ENCODE data around the gene GNRH2. TPM values are rescaled to one million over a fixed set of nuclear protein-coding genes. Genes with fewer than 3 reads are reported as not detected.
"Not testable (repeated sequence)": the region's sequence is repeated elsewhere in the genome, so short reads cannot be mapped to it uniquely, and the experiment has no call there.

GNRH2 gene
- total and polyA plus RNA-seq, 8 donors: not detected

- ATAC-seq (no peak), DNase-seq (no peak), FAIRE-seq (no peak)
- H3K4me3 ChIP-seq: no peak overlapping the region
- intact Hi-C loops (cut with DNase I): no loop called here
- no peak overlapping the region for H3K27ac ChIP-seq
- no peaks in the 10 kb centered on the region for H3K9me3 ChIP-seq
- no peaks in the 10 kb centered on the region for H3K4me1 ChIP-seq
- 90 to 91% methylated on average over 1 of the region's 1 CpG for WGBS, 2 donors
- H3K36me3 ChIP-seq: no peaks in the 10 kb centered on the region
- no peak for TF ChIP-seq CTCF (IDR thresholded peaks at IDR 0.05)
- no peaks in the 10 kb centered on the region for H3K27me3 ChIP-seq
These were observed 32.3 kb upstream of the GNRH2 start for GRCh38 chr20:3010985-3011723.

- ATAC-seq: no peak
- intact Hi-C loops (cut with DNase I): no loop called here
- H3K27ac ChIP-seq: no peak overlapping the region
- no peak for FAIRE-seq
- no peaks in the 10 kb centered on the region for H3K36me3 ChIP-seq
- TF ChIP-seq CTCF (IDR thresholded peaks at IDR 0.05): no peak
- WGBS, 2 donors: 85 to 89% methylated on average over 3 of the region's 3 CpGs
- no peaks in the 10 kb centered on the region for H3K27me3 ChIP-seq
- no peaks in the 10 kb centered on the region for H3K9me3 ChIP-seq
- H3K4me1 ChIP-seq: no peaks in the 10 kb centered on the region
- no peak overlapping the region for H3K4me3 ChIP-seq
- DNase-seq: no peak
These were observed 31.7 kb upstream of the GNRH2 start for GRCh38 chr20:3011752-3012151.

- intact Hi-C loops (cut with DNase I): no loop called here
- Histone ChIP-seq H3K27ac (no peak overlapping the region), H3K9me3 (no peaks in the 10 kb centered on the region), H3K4me3 (no peak overlapping the region), H3K27me3 (no peaks in the 10 kb centered on the region), H3K36me3 (no peaks in the 10 kb centered on the region), H3K4me1 (no peaks in the 10 kb centered on the region)
- no peak for ATAC-seq
- WGBS, 2 donors: 96 to 97% methylated on average over 5 of the region's 5 CpGs
- no peak for TF ChIP-seq CTCF (IDR thresholded peaks at IDR 0.05)
- DNase-seq: no peak
- no peak for FAIRE-seq
These were observed 29.7 kb upstream of the GNRH2 start for GRCh38 chr20:3013771-3014170.

- no peaks in the 10 kb centered on the region for H3K4me1 ChIP-seq
- no peak for TF ChIP-seq CTCF (IDR thresholded peaks at IDR 0.05)
- FAIRE-seq (no peak), ATAC-seq (no peak), DNase-seq (no peak)
- no peak overlapping the region for H3K4me3 ChIP-seq
- intact Hi-C loops (cut with DNase I): no loop called here
- no peaks in the 10 kb centered on the region for H3K27me3 ChIP-seq
- WGBS, 2 donors: 96 to 98% methylated on average over 7 of the region's 7 CpGs
- no peak overlapping the region for H3K27ac ChIP-seq
- no peaks in the 10 kb centered on the region for H3K9me3 ChIP-seq
- no peaks in the 10 kb centered on the region for H3K36me3 ChIP-seq
These were observed 29.2 kb upstream of the GNRH2 start for GRCh38 chr20:3014179-3014578.

- no peak for ATAC-seq
- no peak for FAIRE-seq
These were observed 28.8 kb upstream of the GNRH2 start for GRCh38 chr20:3014662-3015061.

GRCh38 chr20:3015302-3015701 is 28.1 kb upstream of the GNRH2 start:
- H3K36me3 ChIP-seq; intact Hi-C loops (cut with DNase I); H3K9me3 ChIP-seq; DNase-seq; ATAC-seq; H3K4me1 ChIP-seq; H3K4me3 ChIP-seq; H3K27me3 ChIP-seq; FAIRE-seq; H3K27ac ChIP-seq: not testable (repeated sequence)
- WGBS, 2 donors: 90 to 92% methylated on average over 5 of the region's 5 CpGs

More at GRCh38 chr20:3014662-3015061, 28.8 kb upstream of the GNRH2 start:
- TF ChIP-seq CTCF (IDR thresholded peaks at IDR 0.05): no peak
- H3K27ac ChIP-seq: no peak overlapping the region
- WGBS, 2 donors: 69 to 81% methylated on average over 3 of the region's 3 CpGs
- H3K4me3 ChIP-seq: no peak overlapping the region
- no peaks in the 10 kb centered on the region for H3K27me3 ChIP-seq
- no peaks in the 10 kb centered on the region for H3K9me3 ChIP-seq
- H3K4me1 ChIP-seq: no peaks in the 10 kb centered on the region
- DNase-seq: no peak
- intact Hi-C loops (cut with DNase I): no loop called here
- no peaks in the 10 kb centered on the region for H3K36me3 ChIP-seq

All from pancreas (tissue), 10 donors.